Natural killer cell (primary cell): ENCODE measurements around the gene ETFB. TPM values are rescaled to one million over a fixed set of nuclear protein-coding genes. Genes with fewer than 3 reads are reported as not detected.

Experiments used
- ATAC-seq, 3 donors: fragments of 150-1000 bp in 2 of 3; fragments of 200-7000 bp in 1 of 3; cut with Tn5 transposase; 1 replicate in 1 of 3; 2 replicates in 2 of 3; pipeline ENCODE4 v1.10.0; 2021; ENCODE audit warnings: mild to moderate bottlenecking in 2 of 3, moderate library complexity in 2 of 3
- DNase-seq, 2 donors: peaks; one replicate each; pipeline versions ENCODE4 v3.0.0 to v3.0.0-alpha.2; 2013 to 2021; ENCODE audit warnings: mixed read lengths in 1 of 2
- H3K27ac ChIP-seq: one replicate; pipeline ENCODE4 v1.5.1; 2013; ENCODE audit warnings: mild to moderate bottlenecking, low read length
- H3K27me3 ChIP-seq: one replicate; pipeline ENCODE4 v1.6.1; 2013; ENCODE audit warnings: low read length; ENCODE audit not compliant: control insufficient read depth, insufficient read depth
- H3K36me3 ChIP-seq: one replicate; pipeline ENCODE4 v1.6.1; 2013; ENCODE audit warnings: low read length; ENCODE audit not compliant: control insufficient read depth, insufficient read depth
- H3K4me1 ChIP-seq: one replicate; pipeline ENCODE4 v1.6.1; 2013; ENCODE audit warnings: low read length; ENCODE audit not compliant: control insufficient read depth, insufficient read depth
- H3K4me3 ChIP-seq: one replicate; pipeline ENCODE4 v1.5.1; 2013; ENCODE audit warnings: low read length
- H3K9me3 ChIP-seq: one replicate; pipeline ENCODE4 v1.6.1; 2013; ENCODE audit warnings: low read length; ENCODE audit not compliant: control insufficient read depth, insufficient read depth
- H3K27ac Mint-ChIP-seq, 2 donors: one replicate each; pipeline ENCODE4 v1.8.0; 2022; ENCODE audit warnings: mild to moderate bottlenecking in 2 of 2, mixed read lengths in 2 of 2, moderate library complexity in 1 of 2
- H3K27me3 Mint-ChIP-seq, 2 donors: one replicate each; pipeline ENCODE4 v1.8.0; 2022; ENCODE audit warnings: low read depth in 2 of 2, mixed read lengths in 2 of 2
- H3K36me3 Mint-ChIP-seq: one replicate; pipeline ENCODE4 v1.8.0; 2022; ENCODE audit warnings: mixed read lengths
- H3K4me1 Mint-ChIP-seq, 2 donors: one replicate each; pipeline ENCODE4 v1.8.0; 2022; ENCODE audit warnings: mixed read lengths in 2 of 2
- H3K4me3 Mint-ChIP-seq: one replicate; pipeline ENCODE4 v1.8.0; 2022; ENCODE audit warnings: mild to moderate bottlenecking, moderate library complexity, mixed read lengths
- H3K9me3 Mint-ChIP-seq, 2 donors: one replicate each; pipeline ENCODE4 v1.8.0; 2022; ENCODE audit warnings: mixed read lengths in 2 of 2
- CTCF ChIP-seq: fragments of 200-600 bp; IDR thresholded peaks from one replicate; pipeline ENCODE4 v1.8.0; 2022; ENCODE audit warnings: antibody characterized with exemption
- WGBS: methylation state at CpG from one replicate; pipeline ENCODE4 v1.1.7; 2013; ENCODE audit warnings: missing lambda C conversion rate; ENCODE audit not compliant: insufficient coverage; 5-methylcytosine and 5-hydroxymethylcytosine counted together
- intact Hi-C: fragments of 100-400 bp; cut with micrococcal nuclease; formaldehyde crosslinking; loops from one replicate; pipeline ENCODE4 v1.14.2; 2022
- total RNA-seq, 4 donors: library from RNA; stranded (reverse); fragments of 120-200 nt in 1 of 4; gene quantifications; one replicate each; pipeline versions ENCODE4 v1.2.3 to v1.2.4, GENCODE V29; 2013 to 2022

Gene ETFB
- total RNA-seq, 3 donors from 2014 or later (not counting 1 experiment from before 2014, with no cell fraction given): 44.9 to 60.1 (median 55.0) TPM

DNA sequence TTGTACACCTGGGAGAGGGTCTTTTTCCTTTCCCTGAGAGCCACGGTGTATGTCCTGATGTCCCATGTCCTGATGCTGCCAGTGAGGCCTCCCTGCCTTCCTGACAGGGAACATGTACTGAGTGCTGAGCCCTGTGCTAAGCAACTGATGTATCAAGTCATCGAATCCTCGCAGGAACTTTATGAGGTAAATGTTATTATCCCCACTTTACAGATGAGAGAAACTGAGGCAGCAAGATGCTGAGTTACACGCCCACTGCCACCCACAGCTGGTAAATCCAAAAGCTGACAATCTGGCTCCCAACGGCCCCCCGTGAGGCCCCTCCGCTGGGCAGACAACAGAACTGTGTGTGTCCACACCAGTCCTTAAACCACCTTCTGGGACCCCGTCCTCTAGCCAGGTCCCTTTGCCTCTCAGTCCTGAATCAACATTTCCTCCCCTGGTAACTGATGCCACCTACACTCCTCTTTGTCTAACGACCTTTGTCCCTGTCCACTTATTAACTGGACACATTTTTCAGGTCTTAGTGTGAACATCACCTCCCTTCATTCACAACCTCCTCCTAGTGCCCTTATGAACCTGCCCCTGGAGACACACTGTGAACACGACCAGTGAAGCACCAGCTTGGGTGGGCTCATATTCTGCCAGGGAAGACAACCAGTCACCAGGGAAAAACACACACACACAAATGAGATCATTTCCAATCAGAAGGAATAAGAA is 18.8 kb downstream of the ETFB start:
- Mint-ChIP-seq H3K36me3 (no peaks in the 10 kb centered on the region), H3K27ac (no peak overlapping the region), H3K27me3 (no peaks in the 10 kb centered on the region), H3K4me3 (no peak overlapping the region), H3K4me1 (peaks cover 0 to 6% of the 10 kb centered on the region in 2 donors), H3K9me3 (no peaks in the 10 kb centered on the region)
- Histone ChIP-seq H3K4me1 (peaks cover 13% of the 10 kb centered on the region), H3K9me3 (no peaks in the 10 kb centered on the region), H3K27me3 (no peaks in the 10 kb centered on the region), H3K36me3 (peaks cover 18% of the 10 kb centered on the region), H3K4me3 (no peak overlapping the region), H3K27ac (no peak overlapping the region)
- DNase-seq: no peak
- TF ChIP-seq CTCF: no peak
- ATAC-seq: no peak
- 77% methylated on average over 10 of the region's 10 CpGs for WGBS
- intact Hi-C loops: no loop called here

GRCh38 chr19:51346742-51347141 is 19.4 kb downstream of the ETFB start:
- DNase-seq (no peak), ATAC-seq (no peak)
- Mint-ChIP-seq H3K27ac (no peak overlapping the region), H3K4me1 (peaks cover 0 to 6% of the 10 kb centered on the region in 2 donors), H3K9me3 (no peaks in the 10 kb centered on the region), H3K27me3 (no peaks in the 10 kb centered on the region), H3K36me3 (no peaks in the 10 kb centered on the region), H3K4me3 (no peak overlapping the region)
- peaks cover 18% of the 10 kb centered on the region for H3K36me3 ChIP-seq
- no peak for TF ChIP-seq CTCF
- H3K9me3 ChIP-seq: no peaks in the 10 kb centered on the region
- no peak overlapping the region for H3K27ac ChIP-seq
- 96% methylated on average over 16 of the region's 17 CpGs for WGBS
- H3K4me1 ChIP-seq: peaks cover 13% of the 10 kb centered on the region
- intact Hi-C loops: no loop called here
- no peaks in the 10 kb centered on the region for H3K27me3 ChIP-seq
- H3K4me3 ChIP-seq: no peak overlapping the region

DNA sequence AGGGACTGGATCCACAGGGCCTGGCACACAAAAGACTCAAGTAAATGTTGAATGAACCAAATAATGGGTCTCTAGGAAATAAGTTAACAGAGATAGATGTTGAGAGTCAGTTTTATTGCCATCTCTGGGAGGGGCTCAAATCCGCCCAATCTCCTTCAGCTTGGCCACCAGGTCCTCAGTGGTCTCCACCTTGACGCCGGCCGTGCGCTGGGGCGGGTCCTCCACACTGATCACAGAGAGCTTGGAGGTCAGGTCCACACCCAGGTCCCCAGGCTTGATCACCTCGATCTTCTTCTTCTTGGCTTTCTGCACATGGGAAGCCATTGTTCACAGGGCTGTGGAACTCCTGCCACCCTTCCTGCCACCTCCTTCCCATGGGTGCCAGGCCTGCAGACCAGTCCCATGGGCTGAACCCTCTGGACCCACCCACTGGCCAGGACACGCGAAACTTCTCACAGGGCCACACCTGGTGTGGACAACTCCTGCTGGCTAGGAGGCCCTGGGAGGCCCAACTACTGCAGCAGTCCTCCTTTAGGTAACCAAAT is 21.0 kb downstream of the ETFB start:
- 97% methylated on average over 9 of the region's 9 CpGs for WGBS
- intact Hi-C loops: no loop called here
- Mint-ChIP-seq H3K36me3 (no peaks in the 10 kb centered on the region), H3K9me3 (no peaks in the 10 kb centered on the region), H3K27ac (no peak overlapping the region), H3K4me3 (no peak overlapping the region), H3K27me3 (peaks cover 0 to 4% of the 10 kb centered on the region in 2 donors), H3K4me1 (peaks cover 0 to 12% of the 10 kb centered on the region in 2 donors)
- no peaks in the 10 kb centered on the region for H3K9me3 ChIP-seq
- DNase-seq: no peak
- ATAC-seq: no peak
- H3K27me3 ChIP-seq: no peaks in the 10 kb centered on the region
- H3K4me3 ChIP-seq: no peak overlapping the region
- H3K4me1 ChIP-seq: peaks cover 19% of the 10 kb centered on the region
- peak overlapping the region; percentile 44 for H3K27ac ChIP-seq
- no peak for TF ChIP-seq CTCF
- peaks cover 10% of the 10 kb centered on the region for H3K36me3 ChIP-seq
